GM18907 (cell line): ENCODE measurements around the gene SSH3.

ENCODE experiments used
- ATAC-seq: cut with Tn5 transposase; IDR thresholded peaks from one replicate; pipeline ENCODE4 v1.9.1; 2021; ENCODE audit warnings: mild to moderate bottlenecking, moderate library complexity; ENCODE audit not compliant: unreplicated experiment

The SSH3 gene

DNA sequence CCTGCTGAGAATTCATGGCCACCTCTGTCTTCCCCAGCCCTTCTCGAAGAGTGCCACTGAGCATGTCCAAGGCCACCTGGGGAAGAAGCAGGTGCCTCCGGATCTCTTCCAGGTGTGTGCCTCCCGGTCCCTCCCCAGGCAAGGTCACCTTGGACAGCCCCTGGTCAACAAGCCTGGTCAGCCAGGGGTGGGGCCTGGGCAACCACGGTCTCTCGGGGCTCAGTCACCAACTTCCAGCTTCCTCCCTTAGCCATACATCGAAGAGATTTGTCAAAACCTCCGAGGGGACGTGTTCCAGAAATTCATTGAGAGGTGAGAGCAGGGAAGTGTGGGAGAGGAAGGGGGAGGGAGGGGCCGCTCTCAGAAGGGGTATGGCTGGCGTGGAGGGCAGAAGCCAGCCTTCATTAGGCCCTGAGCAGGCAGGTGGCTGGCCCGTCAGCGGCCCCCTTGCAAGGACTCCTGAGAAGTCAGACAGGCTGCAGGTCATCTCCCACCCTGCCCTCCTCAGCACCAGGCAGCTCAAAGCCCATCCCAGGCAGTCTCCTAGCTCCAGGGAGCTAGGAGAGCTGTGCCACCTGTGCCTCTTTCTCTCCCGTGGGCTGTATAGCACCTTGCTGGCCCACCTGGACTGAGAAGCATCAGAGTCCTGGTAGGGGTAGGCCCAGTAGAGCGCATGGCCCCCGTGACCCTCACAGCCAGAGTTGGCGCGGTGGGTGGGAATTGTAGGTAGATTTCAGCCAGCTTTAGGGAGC is 23.6 kb upstream of the SSH3 start:
- no peak for ATAC-seq

GRCh38 chr11:67280341-67280787 is 23.0 kb upstream of the SSH3 start:
- ATAC-seq, result no peak

- no peak for ATAC-seq
Measured at GRCh38 chr11:67280788-67281551, 22.4 kb upstream of the SSH3 start.

GRCh38 chr11:67281552-67282150 is 21.7 kb upstream of the SSH3 start:
- no peak for ATAC-seq

DNA sequence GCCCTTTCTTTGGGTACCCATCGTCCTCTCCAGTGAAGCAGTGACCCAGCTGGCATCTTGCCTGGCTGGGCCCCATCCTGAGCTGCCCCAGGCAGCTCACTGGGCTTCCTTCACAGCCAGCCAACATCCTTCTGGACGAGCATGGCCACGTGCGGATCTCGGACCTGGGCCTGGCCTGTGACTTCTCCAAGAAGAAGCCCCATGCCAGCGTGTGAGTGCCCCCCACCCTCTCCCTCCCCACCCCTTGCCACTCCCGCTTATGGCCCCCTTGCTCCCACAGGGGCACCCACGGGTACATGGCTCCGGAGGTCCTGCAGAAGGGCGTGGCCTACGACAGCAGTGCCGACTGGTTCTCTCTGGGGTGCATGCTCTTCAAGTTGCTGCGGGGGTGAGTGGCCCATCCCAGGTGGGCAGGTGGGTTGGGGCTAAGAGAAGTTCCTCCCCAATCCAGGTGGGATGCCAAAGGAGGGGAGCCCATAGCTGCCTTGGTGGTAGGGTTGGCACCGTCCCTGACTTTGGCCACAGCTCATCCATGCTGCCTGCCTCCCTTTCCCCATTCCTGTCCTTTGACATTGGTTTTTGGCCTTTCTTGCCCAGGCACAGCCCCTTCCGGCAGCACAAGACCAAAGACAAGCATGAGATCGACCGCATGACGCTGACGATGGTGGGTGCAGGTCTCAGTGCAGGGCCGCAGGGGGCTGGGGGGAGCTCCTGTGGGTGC is 21.0 kb upstream of the SSH3 start:
- no peak for ATAC-seq

GRCh38 chr11:67282876-67283371 is 20.4 kb upstream of the SSH3 start:
- ATAC-seq, result no peak

DNA sequence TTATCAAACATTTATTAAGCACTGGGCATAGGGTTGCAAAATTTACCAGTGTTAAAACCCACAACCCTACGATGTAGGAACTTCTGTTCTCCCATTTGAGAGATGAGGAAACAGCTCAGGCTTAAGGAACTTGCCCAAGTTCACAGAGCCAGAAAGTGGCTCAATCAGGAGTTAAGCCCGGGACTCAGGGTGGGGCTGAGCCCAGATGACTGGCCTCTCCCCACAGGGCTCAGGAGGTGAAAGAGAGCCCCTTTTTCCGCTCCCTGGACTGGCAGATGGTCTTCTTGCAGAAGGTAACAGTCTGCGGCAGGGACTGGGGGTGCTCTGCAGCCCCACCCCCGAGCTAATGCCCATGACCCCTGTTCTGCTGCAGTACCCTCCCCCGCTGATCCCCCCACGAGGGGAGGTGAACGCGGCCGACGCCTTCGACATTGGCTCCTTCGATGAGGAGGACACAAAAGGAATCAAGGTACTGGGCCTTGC is 19.8 kb upstream of the SSH3 start:
- ATAC-seq, result no peak

DNA sequence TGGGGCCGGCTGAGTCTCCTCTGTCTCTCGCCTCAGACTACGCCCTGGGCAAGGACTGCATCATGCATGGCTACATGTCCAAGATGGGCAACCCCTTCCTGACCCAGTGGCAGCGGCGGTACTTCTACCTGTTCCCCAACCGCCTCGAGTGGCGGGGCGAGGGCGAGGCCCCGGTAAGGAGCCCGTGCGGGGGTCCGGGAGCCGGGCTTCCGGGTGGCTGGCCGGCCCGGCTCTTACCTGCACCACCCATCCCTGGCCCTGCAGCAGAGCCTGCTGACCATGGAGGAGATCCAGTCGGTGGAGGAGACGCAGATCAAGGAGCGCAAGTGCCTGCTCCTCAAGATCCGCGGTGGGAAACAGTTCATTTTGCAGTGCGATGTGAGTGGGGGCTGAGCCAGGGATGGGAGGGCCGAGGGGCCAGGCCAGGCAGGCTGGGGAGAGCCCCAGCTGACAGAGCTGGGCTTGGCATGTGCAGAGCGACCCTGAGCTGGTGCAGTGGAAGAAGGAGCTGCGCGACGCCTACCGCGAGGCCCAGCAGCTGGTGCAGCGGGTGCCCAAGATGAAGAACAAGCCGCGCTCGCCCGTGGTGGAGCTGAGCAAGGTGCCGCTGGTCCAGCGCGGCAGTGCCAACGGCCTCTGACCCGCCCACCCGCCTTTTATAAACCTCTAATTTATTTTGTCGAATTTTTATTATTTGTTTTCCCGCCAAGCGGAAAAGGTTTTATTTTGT is 18.4 kb upstream of the SSH3 start:
- no peak for ATAC-seq

DNA sequence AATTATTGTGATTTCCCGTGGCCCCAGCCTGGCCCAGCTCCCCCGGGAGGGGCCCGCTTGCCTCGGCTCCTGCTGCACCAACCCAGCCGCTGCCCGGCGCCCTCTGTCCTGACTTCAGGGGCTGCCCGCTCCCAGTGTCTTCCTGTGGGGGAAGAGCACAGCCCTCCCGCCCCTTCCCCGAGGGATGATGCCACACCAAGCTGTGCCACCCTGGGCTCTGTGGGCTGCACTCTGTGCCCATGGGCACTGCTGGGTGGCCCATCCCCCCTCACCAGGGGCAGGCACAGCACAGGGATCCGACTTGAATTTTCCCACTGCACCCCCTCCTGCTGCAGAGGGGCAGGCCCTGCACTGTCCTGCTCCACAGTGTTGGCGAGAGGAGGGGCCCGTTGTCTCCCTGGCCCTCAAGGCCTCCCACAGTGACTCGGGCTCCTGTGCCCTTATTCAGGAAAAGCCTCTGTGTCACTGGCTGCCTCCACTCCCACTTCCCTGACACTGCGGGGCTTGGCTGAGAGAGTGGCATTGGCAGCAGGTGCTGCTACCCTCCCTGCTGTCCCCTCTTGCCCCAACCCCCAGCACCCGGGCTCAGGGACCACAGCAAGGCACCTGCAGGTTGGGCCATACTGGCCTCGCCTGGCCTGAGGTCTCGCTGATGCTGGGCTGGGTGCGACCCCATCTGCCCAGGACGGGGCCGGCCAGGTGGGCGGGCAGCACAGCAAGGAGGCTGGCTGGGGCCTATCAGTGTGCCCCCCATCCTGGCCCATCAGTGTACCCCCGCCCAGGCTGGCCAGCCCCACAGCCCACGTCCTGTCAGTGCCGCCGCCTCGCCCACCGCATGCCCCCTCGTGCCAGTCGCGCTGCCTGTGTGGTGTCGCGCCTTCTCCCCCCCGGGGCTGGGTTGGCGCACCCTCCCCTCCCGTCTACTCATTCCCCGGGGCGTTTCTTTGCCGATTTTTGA is 17.5 kb upstream of the SSH3 start:
- no peak for ATAC-seq

DNA sequence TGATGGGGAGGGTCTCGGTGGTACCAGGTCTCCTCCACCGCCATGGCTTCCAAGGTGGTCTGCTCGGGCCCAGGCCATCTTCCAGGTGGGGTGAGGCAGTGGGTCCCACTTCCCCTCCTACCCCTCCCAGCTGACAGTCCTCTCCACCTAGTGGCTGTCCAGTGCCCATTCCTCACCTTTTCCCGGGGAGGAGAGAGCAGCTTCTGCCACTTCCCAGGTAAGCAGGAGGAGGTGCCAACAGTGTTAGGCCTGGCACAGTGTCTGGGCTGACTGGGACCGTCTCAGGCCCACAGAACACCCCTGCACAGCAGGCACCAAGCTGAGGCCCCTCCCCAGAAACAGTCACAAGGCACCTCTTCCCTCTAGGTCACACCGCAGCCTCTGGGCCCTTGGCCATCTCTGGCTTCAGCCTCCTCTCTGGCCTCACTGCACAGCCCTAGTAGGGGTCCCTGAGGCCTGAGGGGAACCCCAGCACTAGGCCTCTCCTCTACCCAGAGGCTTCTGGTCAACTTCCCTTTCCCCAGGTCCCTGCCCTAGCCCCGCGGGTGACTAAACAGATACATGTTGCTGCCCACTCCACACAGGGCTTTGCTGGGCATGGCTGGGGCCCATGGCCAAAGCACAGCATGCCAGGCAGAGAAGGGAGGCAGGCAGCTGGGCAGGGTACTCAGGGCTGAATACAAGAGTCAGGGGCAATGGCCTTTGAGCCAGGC is 16.6 kb upstream of the SSH3 start:
- ATAC-seq, result no peak

DNA sequence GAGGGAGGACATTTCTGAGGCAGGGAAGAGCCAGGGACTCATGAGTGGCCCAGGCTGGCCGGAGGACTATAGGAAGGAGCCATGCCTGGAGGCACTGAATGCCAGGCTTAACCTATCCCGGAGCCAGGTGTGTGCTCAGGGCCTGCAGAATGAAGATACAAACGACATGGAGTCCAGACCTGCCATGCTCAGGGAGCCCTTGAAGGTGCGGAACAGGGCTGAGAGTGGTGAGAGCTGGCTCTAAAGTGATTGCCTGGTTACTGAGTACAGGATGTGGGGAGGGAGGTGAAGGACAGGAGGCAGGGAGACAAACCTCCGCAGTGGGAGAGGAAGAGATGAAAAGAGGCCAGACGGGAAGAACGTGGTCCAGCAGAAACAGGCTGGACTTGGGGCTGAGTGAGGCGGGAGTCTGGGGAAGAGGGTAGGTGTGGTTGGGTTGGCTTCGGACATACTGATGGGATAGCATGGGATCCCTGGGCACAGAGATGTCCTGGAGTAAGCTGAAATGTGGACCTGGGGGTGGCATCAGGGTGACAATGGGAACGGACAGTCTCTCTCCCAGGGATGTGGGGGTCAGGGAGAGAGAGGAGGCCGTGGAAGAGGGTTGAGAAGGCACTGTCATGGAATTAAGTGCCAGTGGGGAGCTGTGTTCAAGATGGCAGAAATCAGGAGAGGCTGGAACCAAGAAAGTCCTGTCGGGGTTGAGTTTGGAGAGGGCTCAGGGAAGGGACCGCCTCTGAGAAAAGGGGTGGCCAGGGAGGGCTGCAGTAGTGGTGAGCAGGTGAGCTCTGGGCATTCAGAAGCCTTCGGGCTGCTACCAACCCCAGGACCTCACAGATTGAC is 15.8 kb upstream of the SSH3 start:
- ATAC-seq, result no peak

GRCh38 chr11:67288198-67288451 is 15.2 kb upstream of the SSH3 start:
- ATAC-seq, result no peak

- peak; percentile 64 for ATAC-seq
Measured at GRCh38 chr11:67288452-67289225, 14.7 kb upstream of the SSH3 start.

- ATAC-seq, result peak; percentile 43
Measured at GRCh38 chr11:67289226-67289650, 14.1 kb upstream of the SSH3 start, which contains the start of gene ANKRD13D. Gene ANKRD13D, plus strand, starts transcription at chr11:67289303. Its CDS starts 158 bp downstream, at chr11:67289461.

DNA sequence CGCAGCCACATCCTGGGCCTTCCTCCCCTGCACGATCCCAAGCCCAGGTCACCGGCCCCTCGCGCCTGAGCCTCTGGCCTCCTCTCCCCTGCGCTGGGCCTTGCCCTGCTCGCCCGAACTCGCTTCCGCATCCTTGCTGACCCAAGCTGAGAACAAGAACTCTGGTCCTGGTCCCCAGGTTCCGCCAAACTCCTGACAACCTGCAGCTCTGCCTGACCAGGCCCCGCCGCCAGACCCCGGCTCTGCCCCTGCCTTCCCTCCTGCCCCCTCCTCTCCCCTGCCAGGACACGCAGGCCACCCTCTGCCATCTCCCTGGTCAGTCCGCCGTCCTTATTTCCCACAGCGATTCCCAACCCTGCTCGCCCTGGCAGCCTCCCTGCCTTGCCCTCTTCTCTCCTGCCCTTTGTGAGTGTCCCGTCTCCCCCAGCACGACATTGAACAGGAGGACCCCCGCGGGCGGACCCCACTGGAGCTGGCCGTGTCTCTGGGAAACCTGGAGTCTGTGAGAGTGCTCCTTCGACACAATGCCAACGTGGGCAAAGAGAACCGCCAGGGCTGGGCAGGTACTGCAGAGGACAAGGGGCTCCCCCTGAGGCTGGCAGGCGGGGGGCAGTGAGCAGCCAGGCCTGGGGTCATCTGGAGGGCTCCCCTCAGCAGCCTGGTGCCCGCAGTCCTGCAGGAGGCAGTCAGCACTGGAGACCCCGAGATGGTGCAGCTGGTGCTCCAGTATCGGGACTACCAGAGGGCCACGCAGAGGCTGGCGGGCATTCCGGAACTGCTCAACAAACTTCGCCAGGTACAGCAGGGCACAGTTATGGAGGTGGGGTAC is 13.5 kb upstream of the SSH3 start:
- ATAC-seq, result no peak

DNA sequence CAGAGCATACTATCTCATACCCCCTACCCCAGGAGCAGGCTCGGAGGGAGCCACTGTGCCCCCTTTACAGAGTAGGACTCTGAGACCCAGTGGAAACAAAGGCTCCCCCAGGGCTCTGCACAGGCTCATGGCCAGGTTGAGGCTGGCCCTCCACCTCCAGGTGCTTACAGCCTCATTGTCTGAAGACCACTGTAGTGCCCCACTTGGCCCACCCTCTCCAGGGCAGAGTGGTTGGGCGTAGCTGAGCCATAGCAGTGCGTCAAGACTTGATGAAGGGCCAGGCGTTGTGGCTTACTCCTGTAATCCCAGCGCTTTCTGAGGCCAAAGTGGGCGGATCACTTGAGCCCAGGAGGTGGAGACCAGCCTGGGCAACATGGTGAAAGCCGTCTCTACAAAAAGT is 12.5 kb upstream of the SSH3 start:
- no peak for ATAC-seq
